Thymus (tissue), 11 donors: Measurements from ENCODE around the gene PCNX1. TPM values are rescaled to one million over a fixed set of nuclear protein-coding genes. Genes with fewer than 3 reads are reported as not detected.

ENCODE experiments used
- DNase-seq, 9 donors: peaks; one replicate each; pipeline ENCODE4 v3.0.0-alpha.2; 2013; ENCODE audit warnings: low spot score in 9 of 9, low read depth in 6 of 9, missing footprints in 1 of 9
- H3K27ac ChIP-seq, 2 donors: one replicate each; pipeline ENCODE4 v1.5.1; 2013; ENCODE audit warnings: control low read depth in 1 of 2, low read depth in 1 of 2, low read length in 1 of 2, mild to moderate bottlenecking in 1 of 2, moderate library complexity in 1 of 2
- H3K27me3 ChIP-seq, 2 donors: one replicate each; pipeline ENCODE4 v1.5.1; 2013; ENCODE audit warnings: low read length in 1 of 2; ENCODE audit not compliant: control insufficient read depth in 2 of 2, insufficient read depth in 1 of 2
- H3K36me3 ChIP-seq, 2 donors: one replicate each; pipeline ENCODE4 v1.5.1; 2013; ENCODE audit warnings: low read length in 1 of 2, mild to moderate bottlenecking in 1 of 2, moderate library complexity in 1 of 2; ENCODE audit not compliant: control insufficient read depth in 2 of 2, insufficient read depth in 2 of 2
- H3K4me1 ChIP-seq, 2 donors: one replicate each; pipeline ENCODE4 v1.5.1; 2013; ENCODE audit warnings: low read length in 2 of 2; ENCODE audit not compliant: control insufficient read depth in 2 of 2, insufficient read depth in 2 of 2
- H3K4me3 ChIP-seq, 2 donors: one replicate each; pipeline ENCODE4 v1.5.1; 2013; ENCODE audit warnings: low read length in 2 of 2, control low read depth in 1 of 2, mild to moderate bottlenecking in 1 of 2
- H3K9me3 ChIP-seq, 2 donors: one replicate each; pipeline ENCODE4 v1.5.1; 2013; ENCODE audit warnings: low read length in 1 of 2, mild to moderate bottlenecking in 1 of 2; ENCODE audit not compliant: control insufficient read depth in 2 of 2, insufficient read depth in 1 of 2
- WGBS: extraction: QIAGEN DNeasy Blood & Tissue Kit; methylation state at CpG from one replicate; pipeline ENCODE4 v1.1.7; 2013; 5-methylcytosine and 5-hydroxymethylcytosine counted together
- polyA plus RNA-seq: library from polyadenylated mRNA; stranded (reverse); fragments of 200-250 nt; gene quantifications from one replicate; pipeline ENCODE4 v1.2.3, GENCODE V29; 2013
- total RNA-seq: library from RNA; stranded (reverse); fragments of 120-200 nt; gene quantifications from one replicate; pipeline ENCODE4 v1.2.4, GENCODE V29; 2013
- donor health status: healthy.

The PCNX1 gene
- total and polyA plus RNA-seq, 2 donors: 10.9 to 29.3 TPM

GRCh38 chr14:71114565-71114964 lies 207.3 kb downstream of the PCNX1 start:
- DNase-seq: no peak
- no peak overlapping the region for H3K4me3 ChIP-seq
- no peaks in the 10 kb centered on the region for H3K9me3 ChIP-seq
- H3K27me3 ChIP-seq: no peaks in the 10 kb centered on the region
- H3K4me1 ChIP-seq: no peaks in the 10 kb centered on the region
- peaks cover 4 to 7% of the 10 kb centered on the region in 2 donors for H3K36me3 ChIP-seq
- 96% methylated on average over 1 of the region's 1 CpG for WGBS
- no peak overlapping the region for H3K27ac ChIP-seq

GRCh38 chr14:71115306-71115705 lies 208.0 kb downstream of the PCNX1 start:
- WGBS: 96% methylated on average over 2 of the region's 2 CpGs
- H3K36me3 ChIP-seq: peaks cover 4% of the 10 kb centered on the region in 2 donors
- no peak overlapping the region for H3K27ac ChIP-seq
- H3K9me3 ChIP-seq: no peaks in the 10 kb centered on the region
- no peaks in the 10 kb centered on the region for H3K27me3 ChIP-seq
- H3K4me1 ChIP-seq: no peaks in the 10 kb centered on the region
- no peak overlapping the region for H3K4me3 ChIP-seq
- no peak for DNase-seq

GRCh38 chr14:71115821-71116567 lies 208.7 kb downstream of the PCNX1 start:
- Histone ChIP-seq H3K9me3 (no peaks in the 10 kb centered on the region), H3K4me3 (no peak overlapping the region), H3K27me3 (no peaks in the 10 kb centered on the region), H3K36me3 (no peaks in the 10 kb centered on the region), H3K27ac (no peak overlapping the region), H3K4me1 (no peaks in the 10 kb centered on the region)
- DNase-seq: no peak
- 98% methylated on average over 7 of the region's 7 CpGs for WGBS

GRCh38 chr14:71116568-71117122 lies 209.4 kb downstream of the PCNX1 start:
- no peak for DNase-seq
- H3K27me3 ChIP-seq: no peaks in the 10 kb centered on the region
- H3K36me3 ChIP-seq: no peaks in the 10 kb centered on the region
- H3K4me3 ChIP-seq: no peak overlapping the region
- H3K27ac ChIP-seq: no peak overlapping the region
- WGBS: 95% methylated on average over 8 of the region's 8 CpGs
- H3K4me1 ChIP-seq: no peaks in the 10 kb centered on the region
- no peaks in the 10 kb centered on the region for H3K9me3 ChIP-seq

- no peak overlapping the region for H3K27ac ChIP-seq
- H3K36me3 ChIP-seq: no peaks in the 10 kb centered on the region
- H3K27me3 ChIP-seq: no peaks in the 10 kb centered on the region
- H3K9me3 ChIP-seq: no peaks in the 10 kb centered on the region
- no peak overlapping the region for H3K4me3 ChIP-seq
- no peak for DNase-seq
- 94% methylated on average over 10 of the region's 10 CpGs for WGBS
- H3K4me1 ChIP-seq: no peaks in the 10 kb centered on the region
Measured at GRCh38 chr14:71117839-71118743, 210.8 kb downstream of the PCNX1 start.

- 100% methylated on average over 1 of the region's 1 CpG for WGBS
- H3K36me3 ChIP-seq: no peaks in the 10 kb centered on the region
- no peaks in the 10 kb centered on the region for H3K4me1 ChIP-seq
- H3K9me3 ChIP-seq: no peaks in the 10 kb centered on the region
- no peak overlapping the region for H3K27ac ChIP-seq
- no peak for DNase-seq
- no peak overlapping the region for H3K4me3 ChIP-seq
- no peaks in the 10 kb centered on the region for H3K27me3 ChIP-seq
Measured at GRCh38 chr14:71119075-71119474, 211.8 kb downstream of the PCNX1 start.

- H3K4me3 ChIP-seq: no peak overlapping the region
- no peaks in the 10 kb centered on the region for H3K27me3 ChIP-seq
- no peaks in the 10 kb centered on the region for H3K36me3 ChIP-seq
- 96% methylated on average over 1 of the region's 1 CpG for WGBS
- no peak overlapping the region for H3K27ac ChIP-seq
- no peaks in the 10 kb centered on the region for H3K9me3 ChIP-seq
- no peaks in the 10 kb centered on the region for H3K4me1 ChIP-seq
- no peak for DNase-seq
Measured at GRCh38 chr14:71119832-71120231, 212.6 kb downstream of the PCNX1 start.

- Histone ChIP-seq H3K4me1 (no peaks in the 10 kb centered on the region), H3K27me3 (no peaks in the 10 kb centered on the region), H3K27ac (no peak overlapping the region), H3K4me3 (no peak overlapping the region), H3K36me3 (no peaks in the 10 kb centered on the region), H3K9me3 (no peaks in the 10 kb centered on the region)
- DNase-seq: no peak
- 97% methylated on average over 1 of the region's 1 CpG for WGBS
Measured at GRCh38 chr14:71121001-71121400, 213.7 kb downstream of the PCNX1 start.

- 98% methylated on average over 5 of the region's 5 CpGs for WGBS
- no peaks in the 10 kb centered on the region for H3K27me3 ChIP-seq
- no peak overlapping the region for H3K4me3 ChIP-seq
- H3K27ac ChIP-seq: no peak overlapping the region
- no peaks in the 10 kb centered on the region for H3K9me3 ChIP-seq
- no peaks in the 10 kb centered on the region for H3K4me1 ChIP-seq
- no peak for DNase-seq
- no peaks in the 10 kb centered on the region for H3K36me3 ChIP-seq
Measured at GRCh38 chr14:71121711-71122110, 214.5 kb downstream of the PCNX1 start.
